ENCODE measurements around the gene NFATC2.

Gene NFATC2

DNA sequence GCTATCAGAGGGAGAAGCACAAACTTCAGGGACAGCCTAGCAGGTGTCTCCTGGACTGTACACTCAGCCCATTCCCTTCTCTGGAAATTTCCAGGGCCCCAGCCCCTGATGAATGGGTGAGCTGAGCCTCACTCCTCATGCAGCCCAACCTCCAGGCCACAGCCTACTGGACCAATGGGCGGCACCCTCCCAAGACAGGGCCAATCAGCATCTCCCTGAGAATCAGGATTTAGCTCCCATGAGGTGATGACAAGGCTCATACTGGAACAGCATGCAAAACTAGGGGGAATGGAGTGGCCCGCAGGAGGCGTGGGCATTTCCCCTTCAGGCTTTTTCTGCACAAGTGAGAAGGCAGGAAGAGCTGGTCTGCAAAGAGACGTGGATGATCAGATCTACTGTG, 29.0 kb downstream of the NFATC2 start:
- no peak for DNase-seq

DNA sequence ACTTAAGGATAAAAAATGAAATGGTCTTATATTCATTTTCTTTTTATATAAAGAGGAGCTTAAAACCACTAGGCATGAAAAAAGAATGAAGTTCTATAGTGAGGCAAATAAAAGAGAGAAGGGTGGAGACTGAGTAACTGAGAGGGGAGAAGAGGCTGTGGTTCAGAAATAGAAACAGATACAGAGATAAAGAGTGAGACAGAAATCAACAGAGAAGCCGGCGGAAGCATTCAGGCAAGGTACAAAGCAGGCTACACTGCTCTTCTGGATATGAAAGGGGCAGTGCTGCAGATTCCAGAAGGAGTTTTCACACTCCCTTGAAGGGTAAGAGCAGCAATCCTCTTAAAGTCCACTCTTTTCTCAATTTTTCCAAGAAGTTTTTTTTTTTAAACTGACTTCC, 29.9 kb downstream of the NFATC2 start:
- no peak for DNase-seq

DNA sequence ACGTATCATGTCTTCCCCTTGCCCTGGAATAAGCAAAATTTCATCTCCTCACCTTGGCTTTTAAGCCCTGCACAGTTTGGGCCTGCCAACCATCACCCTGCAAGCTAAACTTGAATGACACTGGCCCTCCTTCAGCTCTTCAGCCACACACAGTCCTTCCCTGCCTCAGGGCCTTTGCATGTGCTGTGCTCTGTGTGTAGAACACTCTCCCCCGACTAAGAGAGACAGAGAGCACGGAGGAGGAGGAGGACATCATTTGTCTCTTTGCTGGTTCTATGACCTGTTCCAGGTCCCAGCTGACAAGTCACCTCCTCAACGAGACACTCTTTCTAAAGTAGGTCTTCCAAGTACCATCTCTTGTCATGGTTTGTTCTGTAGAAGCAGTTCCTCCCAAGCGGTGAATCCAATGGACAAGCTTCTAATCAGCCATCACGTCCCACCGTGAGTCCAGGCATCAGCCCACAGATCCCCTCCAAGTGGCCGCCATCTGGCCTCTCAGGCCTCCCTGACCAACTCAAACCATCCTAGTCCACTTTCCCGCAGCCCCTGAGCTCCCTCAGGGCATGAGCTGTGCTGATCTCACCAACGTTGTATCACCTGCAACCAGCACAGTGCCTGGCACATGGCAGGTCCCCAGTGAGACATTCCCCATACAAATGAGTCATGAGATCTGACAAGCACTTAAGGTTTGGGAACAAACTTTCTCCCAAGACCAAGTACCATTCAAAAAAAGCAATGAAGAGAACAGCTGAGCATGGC, 30.5 kb downstream of the NFATC2 start:
- no peak for DNase-seq

DNA sequence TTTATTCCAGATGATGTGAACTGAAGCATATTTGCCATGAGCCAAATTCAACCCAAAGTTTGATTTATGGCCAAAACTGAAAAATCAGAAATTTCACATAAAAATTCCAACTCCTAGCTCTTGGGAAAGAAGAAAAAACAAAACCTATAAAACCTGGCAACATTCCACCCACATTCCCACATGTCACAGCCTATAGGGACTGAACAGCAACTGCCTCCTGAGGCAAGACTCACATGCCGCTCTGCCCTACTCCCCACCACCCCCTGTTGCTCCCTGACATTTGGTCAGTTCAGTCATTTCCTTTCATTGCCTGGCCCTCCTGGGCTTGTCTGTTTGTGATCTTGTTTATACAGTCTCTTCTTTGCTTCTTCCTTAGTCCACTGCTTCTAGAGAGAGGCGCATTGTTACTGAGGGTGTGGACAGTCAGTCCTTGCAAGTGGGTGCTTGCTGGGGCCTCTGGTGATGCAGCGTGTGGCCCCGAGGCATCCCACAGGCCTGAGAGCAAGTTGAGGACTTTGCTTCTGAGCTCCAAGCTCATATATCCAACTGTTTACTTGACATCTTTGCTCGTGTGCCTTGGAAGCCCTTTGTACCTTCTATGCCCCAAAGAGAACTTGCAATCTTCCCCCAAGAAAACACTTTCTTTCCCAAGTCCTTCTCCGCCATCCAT, 31.4 kb downstream of the NFATC2 start:
- DNase-seq = no peak

DNA sequence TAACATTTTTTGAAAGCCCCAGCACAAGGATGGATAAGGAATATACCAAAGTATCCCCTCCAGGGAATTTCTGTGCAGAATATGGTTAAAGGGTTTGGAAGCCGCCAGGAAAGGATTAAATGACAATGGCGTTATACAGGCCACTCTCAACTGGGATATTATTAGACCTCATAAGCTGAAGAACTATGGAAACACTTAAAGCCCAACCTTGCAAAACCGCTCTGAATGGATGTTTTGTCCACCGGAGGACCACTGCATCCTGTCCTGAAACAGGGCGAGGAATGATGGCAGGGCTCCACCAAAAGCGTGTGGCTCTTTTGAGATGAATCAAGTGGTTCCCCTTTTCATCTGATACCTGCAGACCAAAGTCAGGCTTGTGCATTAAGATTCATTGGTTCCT, 32.4 kb downstream of the NFATC2 start:
- DNase-seq = no peak

DNA sequence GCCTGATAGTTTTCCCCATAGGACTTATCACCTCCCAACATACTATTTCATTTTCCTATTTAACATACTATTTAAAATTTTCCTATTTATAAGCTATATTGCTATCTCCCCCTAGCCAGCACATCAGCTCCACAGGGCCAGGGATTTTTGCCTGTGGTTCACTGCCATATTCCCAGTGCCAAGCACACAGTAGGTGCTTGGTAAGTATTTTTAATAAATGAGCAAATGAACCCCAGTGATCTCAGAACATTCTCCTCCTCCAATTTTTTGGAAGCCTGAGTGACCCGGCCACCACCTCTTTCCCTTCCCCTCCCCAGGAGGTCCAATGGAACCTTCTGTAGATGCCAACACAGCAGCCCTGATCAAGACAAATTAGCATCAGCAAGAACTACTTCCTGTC, 33.3 kb downstream of the NFATC2 start:
- no peak for DNase-seq

DNA sequence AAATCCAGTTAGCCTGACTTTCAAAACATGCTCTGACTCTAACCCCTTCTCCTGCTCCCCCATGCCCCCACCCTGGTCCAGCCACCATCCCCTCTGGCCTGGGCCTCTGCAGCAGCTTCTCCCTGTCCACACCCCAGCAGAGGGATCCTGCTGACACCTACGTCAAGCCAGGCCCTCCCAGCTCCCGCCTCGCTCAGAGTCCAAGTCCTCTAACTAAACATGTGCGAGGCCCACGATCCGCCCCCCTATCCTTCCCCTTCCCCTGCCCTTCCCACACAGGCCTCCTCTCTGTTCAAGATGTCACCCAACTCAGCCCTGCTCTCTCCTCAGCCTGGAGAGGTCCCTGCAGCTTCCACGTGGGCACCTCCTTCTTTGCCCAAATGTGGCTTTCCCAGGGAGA, 33.7 kb downstream of the NFATC2 start:
- no peak for DNase-seq

DNA sequence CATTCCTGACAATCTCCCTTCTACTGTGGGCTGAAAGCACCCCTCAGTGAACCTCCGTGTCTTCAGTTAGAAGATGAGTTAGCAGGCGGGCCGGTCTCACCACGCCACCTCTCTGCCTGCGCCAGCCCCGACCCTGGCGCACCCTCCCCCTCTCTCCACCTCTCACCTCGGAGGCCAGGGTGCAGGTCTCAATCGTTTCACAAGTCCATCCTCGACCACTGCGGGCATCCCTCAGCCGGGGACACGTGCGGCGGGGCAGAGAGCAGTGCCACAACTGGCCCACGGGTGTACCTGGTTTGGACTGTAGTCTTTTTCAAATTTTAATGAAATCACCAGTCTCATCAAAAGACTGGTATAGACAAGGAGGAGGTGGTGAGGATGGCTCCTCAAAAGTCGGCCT, 34.4 kb downstream of the NFATC2 start:
- no peak for DNase-seq

DNA sequence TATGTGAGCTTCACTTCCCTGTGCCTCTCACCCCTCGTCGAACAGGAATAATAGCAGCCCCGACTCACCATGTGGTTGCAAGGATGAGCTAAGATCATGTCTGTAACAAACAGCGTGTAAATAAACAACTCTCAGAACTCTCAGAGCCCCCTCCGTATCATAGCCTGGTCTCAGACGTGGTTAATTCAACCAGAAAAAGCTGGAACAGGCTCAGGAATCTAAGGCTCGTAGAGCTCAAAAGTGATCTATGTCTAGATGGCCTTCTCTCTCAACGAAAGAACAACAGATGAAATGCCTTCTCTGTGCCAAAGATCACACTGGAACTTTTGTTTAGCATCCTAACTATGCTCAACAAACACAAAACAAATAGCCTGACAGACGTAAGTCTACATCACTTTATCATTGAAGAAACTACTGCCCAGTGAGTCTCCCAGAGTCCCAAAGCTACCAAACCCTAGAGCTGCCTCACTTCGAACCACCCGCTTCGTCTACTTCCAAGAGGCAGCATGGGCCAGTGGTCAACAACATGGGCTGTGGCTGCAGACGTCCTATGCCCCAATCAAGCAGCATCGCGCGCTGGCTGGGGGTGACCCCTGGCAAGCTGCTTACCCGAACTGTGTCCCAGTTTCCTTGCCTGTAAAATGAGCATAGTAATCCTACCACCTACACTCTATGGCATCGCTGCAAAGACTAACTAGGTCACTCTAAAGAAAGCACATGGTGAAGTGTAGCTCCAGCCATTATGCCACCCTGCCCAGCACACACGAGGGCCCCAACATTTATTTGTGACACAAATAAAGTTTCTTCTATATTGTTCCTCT, 35.1 kb downstream of the NFATC2 start:
- no peak for DNase-seq

DNA sequence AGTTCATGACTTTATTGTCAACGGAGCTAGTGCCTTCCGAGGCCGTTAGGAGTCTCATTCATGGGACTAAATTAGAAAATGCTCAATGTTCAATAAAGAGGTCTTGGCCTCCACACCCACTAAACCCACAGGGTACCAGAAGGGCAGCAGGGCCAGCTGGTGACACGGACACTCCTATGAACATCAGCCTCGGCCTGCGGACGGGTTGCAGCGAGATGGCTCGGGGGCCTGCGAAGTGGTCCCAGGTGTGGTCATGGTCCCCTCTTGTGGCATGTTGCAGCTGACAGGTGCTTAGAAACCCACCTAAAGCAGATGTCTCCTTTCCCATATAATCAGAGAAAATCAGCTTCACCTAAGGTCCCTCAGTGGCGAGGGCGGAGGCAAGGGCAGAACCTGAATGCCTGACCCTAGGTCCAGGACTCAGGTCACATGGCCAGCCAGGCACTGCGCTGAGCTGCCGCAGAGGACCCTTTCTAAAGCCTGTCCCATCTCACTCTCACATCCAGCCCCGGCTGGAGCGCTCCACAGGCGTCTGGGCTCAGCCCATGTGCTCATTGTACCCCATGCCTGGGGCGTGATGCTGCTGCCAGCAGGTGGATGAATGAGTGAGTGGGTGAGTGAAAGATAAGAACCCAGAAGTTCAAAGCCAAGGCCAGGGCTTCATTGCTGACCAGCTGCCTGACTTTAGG, 35.8 kb downstream of the NFATC2 start:
- no peak for DNase-seq

DNA sequence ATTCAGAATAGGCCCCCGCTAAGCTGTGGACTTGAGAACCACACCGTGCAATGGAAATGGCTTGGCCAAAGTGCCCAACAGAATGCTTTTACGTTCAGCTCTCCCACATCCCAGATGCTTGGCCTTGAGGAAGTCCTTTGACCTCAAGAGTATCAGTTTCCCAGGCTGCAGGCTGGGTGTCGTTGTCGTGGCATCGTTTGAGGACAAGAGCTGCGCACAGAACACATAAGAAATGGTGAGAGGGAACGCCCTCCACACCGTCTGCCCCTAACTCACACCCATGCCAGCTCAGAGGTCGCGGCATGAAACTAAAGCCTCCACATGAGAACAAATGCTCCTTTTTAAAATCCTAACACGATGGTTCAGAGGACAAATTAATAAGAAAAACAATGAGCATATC, 37.0 kb downstream of the NFATC2 start:
- no peak for DNase-seq

DNA sequence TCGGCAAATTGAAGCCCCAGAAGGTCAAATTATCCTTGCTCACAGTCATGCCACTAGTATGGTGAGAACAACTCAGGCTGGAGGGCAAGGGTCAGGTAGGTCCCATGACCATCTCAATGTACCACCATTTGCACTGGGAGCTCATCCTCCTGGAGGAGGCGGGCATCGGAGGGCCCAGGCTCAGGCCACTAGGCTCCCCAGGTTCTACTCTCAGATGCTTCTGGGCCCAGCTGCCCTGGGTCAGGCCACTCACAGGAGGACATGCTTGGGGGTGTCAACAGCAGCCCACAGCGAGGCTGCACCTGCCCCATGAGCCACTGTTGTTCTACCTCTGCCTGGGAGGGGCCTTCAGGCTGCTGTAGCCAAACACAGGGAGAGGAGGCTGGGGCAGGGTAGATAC, 39.1 kb downstream of the NFATC2 start:
- no peak for DNase-seq

DNA sequence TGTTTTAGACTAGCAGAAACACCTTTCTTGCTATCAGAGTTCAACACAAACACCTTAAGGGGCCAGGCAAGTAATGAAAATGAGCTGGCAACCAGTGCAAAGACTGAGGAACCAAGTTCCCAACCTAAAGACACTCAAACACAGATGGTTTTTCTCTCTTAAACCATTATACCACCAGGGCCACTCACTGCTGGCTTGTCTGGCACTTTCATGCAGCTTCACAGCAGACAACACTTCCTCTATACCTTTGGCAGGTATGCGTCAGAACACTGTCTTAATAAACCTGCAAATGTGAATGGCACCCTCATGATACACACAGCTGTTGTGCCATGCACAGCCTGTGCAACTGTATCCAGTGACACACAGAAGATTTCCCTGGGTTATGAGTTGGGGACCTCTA, 41.6 kb downstream of the NFATC2 start:
- DNase-seq = peak; percentile 47

DNA sequence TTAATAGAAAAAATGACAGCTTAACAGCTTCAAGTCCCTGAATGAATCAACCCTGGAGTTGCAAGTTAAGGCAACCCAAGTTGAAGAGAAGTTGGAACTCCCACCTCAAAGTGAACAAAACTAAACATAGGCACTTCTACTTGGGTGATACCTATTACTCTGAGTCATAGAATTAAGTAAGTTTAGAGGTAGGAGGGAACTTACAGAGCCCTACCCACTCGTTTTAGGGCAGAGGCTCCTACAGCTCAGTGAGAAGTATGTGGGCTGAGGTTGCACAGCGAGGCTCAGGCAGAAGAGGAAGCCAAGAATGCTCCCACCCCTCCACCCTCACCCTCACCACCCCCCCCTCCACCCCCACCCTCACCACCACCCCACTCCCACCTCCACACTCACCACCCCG, 42.2 kb downstream of the NFATC2 start:
- DNase-seq = peak; percentile 41

DNA sequence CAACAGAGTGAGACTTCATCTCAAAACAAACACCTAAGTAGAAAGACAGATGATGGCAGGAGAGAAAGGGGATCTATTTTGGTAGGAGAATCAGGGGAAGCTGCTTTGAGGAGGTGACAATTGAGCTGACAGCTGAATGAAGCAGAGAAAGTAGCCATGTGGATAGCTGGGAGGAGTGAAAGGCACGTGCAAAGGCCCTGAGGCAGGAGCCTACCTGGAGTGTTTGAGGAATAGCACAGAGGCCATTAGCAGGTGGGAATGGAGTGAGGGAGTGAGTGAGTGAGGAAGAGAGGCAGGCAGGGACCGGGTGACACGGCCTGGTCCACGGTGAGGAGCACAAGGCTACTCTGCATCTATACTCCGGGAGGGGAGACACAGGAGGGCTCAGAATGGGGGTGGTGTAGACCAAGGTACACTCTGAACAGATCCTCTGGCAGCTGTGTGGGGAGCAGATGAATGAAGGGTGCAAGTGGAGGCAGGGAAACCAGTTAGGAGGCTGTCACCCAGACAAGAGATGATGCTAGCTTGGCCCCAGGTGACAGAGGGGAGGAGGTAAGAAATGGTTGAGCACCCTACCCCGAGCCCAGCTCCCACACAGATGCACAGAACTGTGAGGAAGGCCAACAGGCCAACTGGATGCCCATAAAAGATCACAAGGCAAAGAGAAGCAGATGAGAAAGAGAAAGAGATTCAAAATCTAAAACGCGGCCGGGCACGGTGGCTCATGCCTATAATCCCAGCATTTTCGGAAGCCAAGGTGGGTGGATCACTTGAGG, 43.6 kb downstream of the NFATC2 start:
- DNase-seq = no peak

DNA sequence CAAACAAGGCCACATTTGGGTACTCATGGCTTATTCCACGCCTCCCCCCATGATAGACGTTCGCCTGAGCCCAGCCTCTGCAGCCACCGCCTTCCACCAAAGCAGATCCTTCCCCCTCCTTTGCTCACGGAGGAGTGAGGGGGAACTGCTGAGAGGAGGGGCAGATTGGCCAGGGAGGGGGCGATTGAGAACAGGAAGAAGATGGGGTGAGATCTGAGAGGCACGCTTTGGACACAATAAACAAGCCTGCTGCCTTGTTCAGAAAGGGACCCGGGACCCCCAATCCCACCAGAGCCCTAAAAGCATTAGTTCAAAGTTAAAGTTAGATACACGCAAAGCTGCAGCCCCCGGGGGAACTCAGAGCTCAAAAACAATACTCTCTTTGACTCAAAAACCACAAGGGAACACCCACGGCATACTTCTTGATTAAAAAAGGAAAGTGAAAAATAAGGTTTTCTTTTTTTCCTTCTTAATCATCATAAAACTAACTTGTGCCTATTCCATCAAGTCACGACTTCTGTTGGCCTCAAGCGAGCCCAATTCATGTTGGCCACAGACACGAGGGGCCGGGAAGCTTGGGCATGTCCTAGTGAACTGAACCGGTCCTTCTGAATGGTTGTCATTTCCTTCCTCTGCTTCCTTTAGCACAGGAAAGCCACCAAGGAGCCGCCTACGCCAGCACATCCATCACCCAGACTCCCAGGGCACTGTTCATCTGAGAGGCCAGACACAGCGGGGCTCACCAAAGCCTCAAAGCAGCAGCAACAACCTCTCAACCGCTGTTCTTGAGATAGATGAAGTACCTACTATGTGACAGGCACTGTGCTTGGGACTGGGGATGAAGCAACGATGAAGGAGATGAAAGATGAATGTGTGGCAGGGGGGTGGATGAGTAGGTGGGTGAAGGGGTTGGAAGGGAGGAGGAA, 44.7 kb downstream of the NFATC2 start:
- DNase-seq = peak; percentile 42

DNA sequence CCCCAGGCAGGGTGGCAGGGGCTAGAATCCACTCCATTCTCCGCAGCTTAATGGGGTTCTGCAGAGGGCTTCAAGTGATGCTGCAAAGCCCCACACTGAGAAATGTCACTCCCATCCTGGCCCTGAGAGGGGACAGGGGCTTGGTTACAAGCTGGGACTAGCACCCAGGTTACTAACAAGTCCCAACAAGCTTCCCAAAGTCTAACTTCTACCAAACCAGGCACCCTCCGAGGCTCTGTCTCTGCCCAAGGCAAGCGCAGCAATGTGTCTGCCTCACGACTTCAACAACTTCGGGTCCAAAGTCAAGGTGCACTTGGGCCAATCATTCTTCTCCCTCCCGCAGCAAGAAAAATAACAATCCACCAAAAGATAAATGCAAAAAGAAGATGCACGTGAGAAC, 45.6 kb downstream of the NFATC2 start:
- DNase-seq = no peak

DNA sequence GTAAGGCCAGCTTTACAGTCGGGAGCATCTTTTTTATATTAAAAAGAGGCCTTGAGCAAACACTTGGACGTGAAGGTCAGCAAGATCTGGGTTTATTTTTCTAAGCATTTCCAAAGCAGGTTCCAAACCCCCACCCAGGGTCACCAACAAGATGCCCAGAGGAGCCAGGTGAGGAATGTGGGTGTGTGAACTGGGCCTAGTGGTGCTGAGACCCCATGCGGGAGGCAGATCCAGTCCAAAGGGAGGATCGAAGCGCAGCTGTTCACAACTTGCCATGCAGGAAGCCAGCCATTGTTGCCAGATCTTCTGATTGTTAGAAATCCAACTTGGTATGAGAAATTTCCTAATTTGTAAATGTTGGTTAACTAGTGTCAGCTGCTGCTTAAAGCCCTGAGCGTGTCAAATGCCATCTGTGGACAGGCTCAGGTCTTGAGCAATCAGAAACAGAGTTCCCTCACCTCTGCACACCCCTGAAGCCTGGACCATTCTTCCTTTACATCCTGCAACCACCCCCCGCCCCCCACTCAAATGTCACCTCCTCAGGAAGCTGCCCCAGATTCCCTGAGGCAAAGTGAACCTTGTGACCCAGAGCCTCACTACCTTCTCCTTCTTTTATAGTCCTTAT, 46.5 kb downstream of the NFATC2 start:
- no peak for DNase-seq

DNA sequence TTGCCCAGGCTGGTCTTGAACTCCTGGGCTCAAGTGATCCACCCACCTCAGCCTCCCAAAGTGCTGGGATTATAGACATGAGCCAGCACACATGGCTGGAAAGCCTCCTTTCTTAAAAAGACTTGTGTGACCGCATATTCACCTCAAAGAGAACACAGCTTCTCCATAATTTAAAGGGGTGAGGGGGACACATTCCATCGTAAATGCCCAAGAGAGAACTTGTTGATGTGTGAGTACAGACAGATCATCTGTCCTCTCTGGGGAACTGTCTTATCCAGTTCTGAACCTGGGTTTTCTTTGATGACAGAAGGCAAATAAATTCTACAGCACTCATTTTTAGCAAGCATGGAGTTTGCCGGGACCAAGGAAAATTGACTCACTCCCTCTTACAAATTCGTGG, 47.2 kb downstream of the NFATC2 start:
- no peak for DNase-seq

DNA sequence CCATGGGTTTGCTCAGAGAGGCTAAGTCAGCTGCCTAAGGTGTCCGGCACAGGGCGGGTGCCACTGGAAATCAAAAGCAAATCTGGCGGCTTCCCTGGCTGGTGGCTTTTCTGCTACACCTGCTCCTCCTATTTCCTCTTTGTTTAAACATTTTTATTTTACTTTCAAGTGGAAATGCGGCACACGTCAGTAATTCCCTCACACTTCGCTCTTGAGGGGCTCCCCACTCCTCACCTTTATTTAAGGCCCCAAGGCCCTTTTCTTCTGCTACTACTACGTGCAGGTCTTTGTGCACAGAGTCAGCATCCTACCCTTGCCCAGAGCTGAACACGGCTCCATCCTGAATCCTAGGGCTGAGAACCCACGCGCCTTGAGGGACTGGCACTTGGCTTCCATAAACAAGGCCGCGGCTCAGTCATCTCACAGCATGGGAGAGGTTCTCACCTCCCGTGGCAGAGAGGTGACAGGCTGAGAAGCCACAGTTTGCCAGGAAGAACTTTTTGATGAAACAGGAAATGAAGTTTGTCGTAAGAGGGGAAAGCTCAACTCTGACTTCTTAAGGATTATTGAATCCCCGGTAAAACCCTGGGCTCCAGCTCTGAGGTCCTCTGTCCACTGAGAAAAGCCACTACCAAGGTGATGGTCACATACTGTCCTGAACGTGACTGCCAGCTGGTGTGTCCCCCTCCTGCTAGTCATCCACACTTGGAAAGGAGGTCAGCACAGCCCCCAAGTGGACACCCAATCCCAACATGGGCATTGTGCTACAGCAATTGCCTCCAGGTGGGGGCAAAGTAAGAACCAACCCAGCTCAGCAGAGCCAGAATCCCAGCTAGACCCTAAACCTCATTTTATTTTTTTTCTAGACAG, 48.0 kb downstream of the NFATC2 start:
- DNase-seq = peak; percentile 26

Data from activated CD4-positive, alpha-beta T cell treated with anti-CD3 and anti-CD28 coated beads, Interleukin-2, amount 50 U/mL, for 1 hour (primary cell).